NCI-H146 treated with DMSO at 0.1 percent for 48 hours (cell line): ENCODE data around the gene FAM90A1.
"Not testable (repeated sequence)": the region's sequence is repeated elsewhere in the genome, so short reads cannot be mapped to it uniquely, and the experiment has no call there.

ENCODE experiments used
- DNase-seq: peaks from one replicate; lab custom pipeline; 2025; ENCODE audit not compliant: unreplicated experiment; lab: John Stamatoyannopoulos, UW

Gene FAM90A1

DNA sequence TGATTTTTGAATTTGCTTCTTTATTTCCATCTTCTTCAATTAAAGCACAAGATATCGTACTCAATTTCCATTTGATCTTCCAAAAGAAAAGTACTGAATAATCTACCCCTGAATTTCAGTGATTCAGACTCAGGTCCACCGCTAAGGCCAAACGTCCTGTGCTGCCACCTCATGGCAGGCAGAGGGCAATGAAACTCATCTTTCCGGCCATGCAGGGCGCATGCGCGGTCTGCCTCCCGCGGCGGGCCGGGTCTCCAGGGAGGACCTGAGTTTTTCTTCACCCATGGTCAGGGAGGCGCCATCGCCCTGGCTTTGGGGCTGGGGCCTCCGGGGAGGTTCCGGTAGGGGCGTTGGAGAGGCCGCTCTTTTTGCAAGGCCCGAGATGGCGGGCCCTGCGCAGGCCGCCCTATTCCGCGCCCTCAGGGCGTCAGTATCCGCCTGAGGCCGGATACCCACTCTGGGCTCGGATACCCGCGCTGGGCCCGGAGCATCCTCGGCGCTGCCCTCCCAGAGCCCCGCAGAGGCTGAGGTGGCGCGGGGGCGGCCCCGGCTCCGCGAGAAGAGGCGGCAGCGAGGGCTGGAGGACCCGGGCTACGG lies 47.3 kb downstream of the FAM90A1 start:
- DNase-seq: peak; percentile 59

DNA sequence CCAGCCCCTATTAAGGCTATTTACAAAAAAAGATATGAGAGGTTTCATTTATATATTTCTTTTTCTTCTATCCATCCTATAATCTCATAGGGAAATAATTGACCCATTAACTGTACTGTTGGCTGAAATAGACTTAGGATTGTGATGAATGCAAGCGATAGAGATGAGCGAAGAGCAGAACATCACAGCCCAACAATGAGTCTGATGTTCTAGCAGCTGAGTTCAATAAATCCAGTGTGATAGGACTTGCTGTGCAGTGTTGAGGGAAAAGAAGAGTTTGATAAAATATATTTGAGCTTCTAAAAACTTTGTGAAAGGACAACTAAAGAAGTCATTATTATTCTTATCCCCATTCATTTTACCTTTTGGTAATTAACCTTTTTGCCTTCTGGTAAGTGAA lies 54.5 kb downstream of the FAM90A1 start:
- not testable (repeated sequence) for DNase-seq
